A549 (cell line): ENCODE measurements around the gene ITGAV. TPM values are rescaled to one million over a fixed set of nuclear protein-coding genes. Genes with fewer than 3 reads are reported as not detected.

ENCODE experiments used
- ATAC-seq, 2 experiments: fragments of 200-7000 bp in 1 of 2; fragments of >200 bp in 1 of 2; cut with Nextera tagmentation in 1 of 2; cut with Tn5 transposase in 1 of 2; 3 replicates each; pipeline versions ENCODE4 v1.8.0 to v1.9.1; 2018 to 2020; ENCODE audit warnings: mild to moderate bottlenecking in 1 of 2, moderate library complexity in 1 of 2
- CTCF ChIA-PET: fragments of 300-600 bp; sonication (Branson Sonifier 250); formaldehyde crosslinking; extraction: SDS; loops from one replicate; lab custom pipeline; 2021; ENCODE audit warnings: antibody characterized with exemption, inconsistent platforms; lab: Yijun Ruan, JAX
- POLR2A ChIA-PET: fragments of 350-600 bp; formaldehyde crosslinking; extraction: SDS; loops from one replicate; lab custom pipeline; 2021; ENCODE audit warnings: antibody characterized with exemption, inconsistent platforms; lab: Yijun Ruan, JAX
- DNase-seq, 2 experiments: peaks; one replicate each; pipeline versions ENCODE4 v3.0.0 to v3.0.0-alpha.2; 2011 to 2016; ENCODE audit warnings: low read depth in 1 of 2, low spot score in 1 of 2
- FAIRE-seq: peaks from 2 replicates; lab custom pipeline; 2011; peaks lifted over from hg19 to GRCh38; lab: Jason Lieb, UNC
- H3K27ac ChIP-seq, 2 experiments: fragments of >200 bp; sonication (Bioruptor Twin); formaldehyde crosslinking; 3 replicates each; pipeline ENCODE4 v1.5.1; 2016 to 2017
- H3K4me1 ChIP-seq: fragments of >200 bp; sonication (Bioruptor Twin); formaldehyde crosslinking; 3 replicates; pipeline ENCODE4 v1.6.1; 2016
- H3K4me2 ChIP-seq: fragments of >200 bp; sonication (Bioruptor Twin); formaldehyde crosslinking; 3 replicates; pipeline ENCODE4 v1.6.1; 2016
- H3K4me3 ChIP-seq: fragments of >200 bp; sonication (Bioruptor Twin); formaldehyde crosslinking; 3 replicates; pipeline ENCODE4 v1.5.1; 2016
- H3K9me3 ChIP-seq: fragments of >200 bp; sonication (Bioruptor Twin); formaldehyde crosslinking; 3 replicates; pipeline ENCODE4 v1.6.1; 2016
- ATOH8 ChIP-seq: fragments of 250-450 bp; sonication (Bioruptor Pico); IDR thresholded peaks from 2 replicates; pipeline ENCODE4 v1.5.0; 2020; ENCODE audit warnings: low read depth, mild to moderate bottlenecking, moderate library complexity
- BCL3 ChIP-seq: fragments of >200 bp; sonication (Bioruptor Twin); formaldehyde crosslinking; IDR thresholded peaks from 3 replicates; pipeline ENCODE4 v1.6.1; 2016
- CHD4 ChIP-seq: fragments of 200-600 bp; sonication (generic); IDR thresholded peaks from 2 replicates; pipeline ENCODE4 v1.6.1; 2016; ENCODE audit warnings: antibody characterized with exemption, mild to moderate bottlenecking, borderline replicate concordance
- CTCF ChIP-seq: fragments of >200 bp; sonication (Bioruptor Twin); formaldehyde crosslinking; IDR thresholded peaks from 3 replicates; pipeline ENCODE4 v1.5.1; 2016
- E2F6 ChIP-seq: IDR thresholded peaks from 2 replicates; pipeline ENCODE4 v1.6.1; 2012; ENCODE audit warnings: low read depth, borderline replicate concordance
- EHMT2 ChIP-seq: fragments of 200-600 bp; sonication (generic); IDR thresholded peaks from 2 replicates; pipeline ENCODE4 v1.6.1; 2016; ENCODE audit warnings: antibody characterized with exemption, low read depth, mild to moderate bottlenecking, moderate library complexity
- ELK1 ChIP-seq: fragments of 150-350 bp; IDR thresholded peaks from 2 replicates; pipeline ENCODE4 v1.6.1; 2014; ENCODE audit warnings: low read depth, mild to moderate bottlenecking, low read length
- EP300 ChIP-seq, 2 experiments: fragments of >200 bp; sonication (Bioruptor Twin); formaldehyde crosslinking; IDR thresholded peaks; 2 replicates in 1 of 2; 3 replicates in 1 of 2; pipeline ENCODE4 v1.6.1; 2016 to 2017
- ESRRA ChIP-seq: fragments of 150-350 bp; IDR thresholded peaks from 2 replicates; pipeline ENCODE4 v1.6.1; 2014; ENCODE audit warnings: mild to moderate bottlenecking, low read length, borderline replicate concordance
- GATA3 ChIP-seq: IDR thresholded peaks from 2 replicates; pipeline ENCODE4 v1.6.1; 2012; ENCODE audit warnings: borderline replicate concordance
- HDAC2 ChIP-seq: fragments of 200-600 bp; sonication (generic); IDR thresholded peaks from 2 replicates; pipeline ENCODE4 v1.6.1; 2016
- HEYL ChIP-seq: fragments of 250-450 bp; sonication (Bioruptor Pico); IDR thresholded peaks from 2 replicates; pipeline ENCODE4 v1.8.0; 2021; ENCODE audit warnings: mild to moderate bottlenecking, moderate library complexity
- HOXB5 ChIP-seq: fragments of 250-450 bp; sonication (Bioruptor Pico); IDR thresholded peaks from 2 replicates; pipeline ENCODE4 v1.5.0; 2020; ENCODE audit warnings: mild to moderate bottlenecking, moderate library complexity
- JUN ChIP-seq, 2 experiments: fragments of >200 bp; sonication (Bioruptor Twin); formaldehyde crosslinking; IDR thresholded peaks; 2 replicates in 1 of 2; 3 replicates in 1 of 2; pipeline ENCODE4 v1.6.1; 2016 to 2017
- MAX ChIP-seq: IDR thresholded peaks from 2 replicates; pipeline ENCODE4 v1.6.1; 2012
- PBX3 ChIP-seq: IDR thresholded peaks from 2 replicates; pipeline ENCODE4 v1.6.1; 2012
- POLR2A ChIP-seq: IDR thresholded peaks from 2 replicates; pipeline ENCODE4 v1.6.1; 2012; ENCODE audit warnings: mild to moderate bottlenecking, low read length
- POLR2AphosphoS2 ChIP-seq: conservative IDR thresholded peaks from 2 replicates; pipeline ENCODE4 v1.6.1; 2012; ENCODE audit warnings: low read length, improper control_type of control experiment, inconsistent platforms
- RAD21 ChIP-seq, 2 experiments: fragments of >200 bp in 1 of 2; sonication (Bioruptor Twin) in 1 of 2; formaldehyde crosslinking in 1 of 2; IDR thresholded peaks in 1 of 2; conservative IDR thresholded peaks in 1 of 2; 2 replicates in 1 of 2; 3 replicates in 1 of 2; pipeline ENCODE4 v1.6.1; 2012 to 2018; ENCODE audit warnings: inconsistent platforms in 1 of 2
- RCOR1 ChIP-seq: fragments of 150-350 bp; IDR thresholded peaks from 2 replicates; pipeline ENCODE4 v1.6.1; 2014; ENCODE audit warnings: antibody characterized with exemption, low read length, low read depth
- REST ChIP-seq: fragments of 200-600 bp; sonication (generic); IDR thresholded peaks from 2 replicates; pipeline ENCODE4 v1.6.1; 2016; ENCODE audit warnings: antibody characterized with exemption, mild to moderate bottlenecking, moderate library complexity
- RNF2 ChIP-seq: fragments of 200-600 bp; sonication (generic); IDR thresholded peaks from 2 replicates; pipeline ENCODE4 v1.6.1; 2016; ENCODE audit warnings: low read depth, mild to moderate bottlenecking, antibody characterized with exemption, moderate library complexity, borderline replicate concordance
- SMC3 ChIP-seq: fragments of >200 bp; sonication (Bioruptor Twin); formaldehyde crosslinking; IDR thresholded peaks from 3 replicates; pipeline ENCODE4 v1.6.1; 2018; ENCODE audit warnings: inconsistent platforms
- SREBF2 ChIP-seq: fragments of 450-650 bp; IDR thresholded peaks from 2 replicates; pipeline ENCODE4 v1.6.1; 2014; ENCODE audit warnings: mild to moderate bottlenecking, moderate library complexity
- TP53 ChIP-seq: fragments of 250-450 bp; sonication (Bioruptor Pico); IDR thresholded peaks from 2 replicates; pipeline ENCODE4 v1.5.0; 2021; ENCODE audit warnings: mild to moderate bottlenecking, moderate library complexity
- ZC3H11A ChIP-seq: fragments of 450-650 bp; IDR thresholded peaks from 2 replicates; pipeline ENCODE4 v1.6.1; 2014; ENCODE audit warnings: antibody characterized with exemption, mild to moderate bottlenecking
- ZSCAN20 ChIP-seq: fragments of 250-450 bp; sonication (Bioruptor Pico); IDR thresholded peaks from 2 replicates; pipeline ENCODE4 v1.8.0; 2022; ENCODE audit warnings: mild to moderate bottlenecking, moderate library complexity
- WGBS: methylation state at CpG from one replicate; pipeline ENCODE4 v1.1.6; 2017; ENCODE audit errors: missing lambda C conversion rate; 5-methylcytosine and 5-hydroxymethylcytosine counted together
- polyA plus RNA-seq, 4 experiments: library from polyadenylated mRNA; depleted of rRNA in 3 of 4; stranded (reverse); fragments of >200 nt; fragmentation: RNase III in 1 of 4; extraction: RNeasy Plus Mini Kit Qiagen cat#74134 plus additional on column Dnase treatment in 1 of 4; gene quantifications; 2 replicates in 3 of 4; 3 replicates in 1 of 4; pipeline ENCODE4 v1.2.3, GENCODE V29; 2011 to 2017

ITGAV gene
- polyA plus RNA-seq, 2 of the 4 experiments (the other 2 are of a cell fraction), result 93.3 to 148 TPM

- TF ChIP-seq ESRRA, result no peak
- TF ChIP-seq EHMT2, result no peak
- TF ChIP-seq RNF2, result no peak
- no peak for TF ChIP-seq CHD4
- TF ChIP-seq JUN (IDR thresholded peaks at IDR 0.05), result 0 out of 5 replicates have a peak, but pooled peaks of 1 of the 2 experiments have one; percentile 28
Observed at GRCh38 chr2:186570604-186571003, 19.3 kb upstream of the ITGAV start (continued).

- POLR2A ChIA-PET, result interaction anchor here (3.7 kb wide), 1 partner anchor 17 kb away, joined by 28 read pairs; the partner anchor contains the start of gene ITGAV
- DNase-seq, result peak; percentile 54 to 85
- CTCF ChIA-PET, result interaction anchor here (1.5 kb wide), 1 partner anchor 64 kb away, joined by 3 read pairs; no protein-coding TSS in a partner anchor
- TF ChIP-seq ZSCAN20 (CRISPR knock-in tag), result no peak
- peak; percentile 87 for TF ChIP-seq MAX
- no peak for TF ChIP-seq CHD4
- peak; percentile 43 to 51; a peak in 2 of 5 replicates for TF ChIP-seq EP300 (IDR thresholded peaks at IDR 0.05)
- TF ChIP-seq RAD21 (conservative IDR thresholded peaks at IDR 0.05 in 1 of 2, IDR thresholded peaks at IDR 0.05 in 1 of 2), result peak in 1 of 2 experiments; percentile 20; a peak in 1 of 5 replicates
- no peak for TF ChIP-seq POLR2A
- TF ChIP-seq JUN (IDR thresholded peaks at IDR 0.05), result peak in 1 of 2 experiments; percentile 63; a peak in 1 of 5 replicates
- TF ChIP-seq ATOH8, result 0 out of 2 replicates have a peak, but pooled peaks have one; percentile 24
- no peak for TF ChIP-seq RNF2
- no peak; the same call in 2 of the 3 replicates for TF ChIP-seq SMC3
- no peak for TF ChIP-seq TP53
- peak; percentile 85; the same call in 1 of the 2 replicates for TF ChIP-seq PBX3
- TF ChIP-seq ELK1, result no peak
- TF ChIP-seq HDAC2, result no peak
- TF ChIP-seq BCL3, result 0 out of 3 replicates have a peak, but pooled peaks have one; percentile 33
- no peak for TF ChIP-seq EHMT2
- no peak for TF ChIP-seq POLR2AphosphoS2
- no peak for TF ChIP-seq RCOR1
- TF ChIP-seq SREBF2, result no peak
- peak; percentile 68; the same call in 1 of the 2 replicates for TF ChIP-seq HOXB5 (CRISPR knock-in tag)
- peak; percentile 49; the same call in 1 of the 2 replicates for TF ChIP-seq E2F6
- no peak for TF ChIP-seq REST
- no peak for TF ChIP-seq CTCF
- no peak for TF ChIP-seq HEYL (CRISPR knock-in tag)
- TF ChIP-seq ZC3H11A, result no peak
- TF ChIP-seq GATA3, result peak; percentile 87
Observed at GRCh38 chr2:186572705-186573104, 17.2 kb upstream of the ITGAV start.

More at GRCh38 chr2:186572705-186573104, 17.2 kb upstream of the ITGAV start:
- no peaks in the 10 kb centered on the region for H3K9me3 ChIP-seq
- FAIRE-seq (no peak), ATAC-seq (peak in 1 of 2 experiments; percentile 65; a peak in 3 of 6 replicates)
- H3K4me1 ChIP-seq, result peaks cover 77% of the 10 kb centered on the region
- peak overlapping the region; percentile 86 to 87 for H3K27ac ChIP-seq
- 18% methylated on average over 5 of the region's 5 CpGs for WGBS
- H3K4me3 ChIP-seq, result no peak overlapping the region
- H3K4me2 ChIP-seq, result peak overlapping the region; percentile 58
